OCI-LY1 (cell line): Measurements from ENCODE around the gene FER1L5.

ENCODE experiments used
- H2AFZ ChIP-seq: fragments of 200-600 bp; sonication (generic), shearing (Covaris generic); 2 replicates; pipeline ENCODE4 v1.6.0; 2014; ENCODE audit warnings: antibody characterized with exemption, mild to moderate bottlenecking, low read length
- H3F3A ChIP-seq: fragments of 200-600 bp; sonication (generic), shearing (Covaris generic); 2 replicates; pipeline ENCODE4 v1.6.0; 2014; ENCODE audit warnings: mild to moderate bottlenecking, antibody characterized with exemption, low read length, moderate library complexity; ENCODE audit not compliant: insufficient read depth
- H3K27ac ChIP-seq: fragments of 200-600 bp; sonication (generic); 2 replicates; pipeline ENCODE4 v1.5.1; 2014; ENCODE audit warnings: low read length, mixed run types, mild to moderate bottlenecking, low read depth; ENCODE audit not compliant: poor library complexity, severe bottlenecking
- H3K27me3 ChIP-seq: fragments of 200-600 bp; sonication (generic); 2 replicates; pipeline ENCODE4 v1.6.0; 2014; ENCODE audit warnings: antibody characterized with exemption, mild to moderate bottlenecking, low read length, moderate library complexity; ENCODE audit not compliant: insufficient read depth
- H3K36me3 ChIP-seq: fragments of 200-600 bp; sonication (generic); 2 replicates; pipeline ENCODE4 v1.6.1; 2014; ENCODE audit warnings: mild to moderate bottlenecking, antibody characterized with exemption, low read length, moderate library complexity, mixed read lengths; ENCODE audit not compliant: insufficient read depth
- H3K4me1 ChIP-seq: fragments of 200-600 bp; sonication (generic); 2 replicates; pipeline ENCODE4 v1.5.1; 2014; ENCODE audit warnings: mild to moderate bottlenecking, low read length, moderate library complexity; ENCODE audit not compliant: insufficient read depth, severe bottlenecking
- H3K4me2 ChIP-seq: fragments of 200-600 bp; sonication (generic), shearing (Covaris generic); 2 replicates; pipeline ENCODE4 v1.6.1; 2014; ENCODE audit warnings: low read length
- H3K4me3 ChIP-seq: fragments of 200-600 bp; sonication (generic); 2 replicates; pipeline ENCODE4 v1.5.1; 2014; ENCODE audit warnings: low read length, low read depth, mild to moderate bottlenecking, mixed read lengths; ENCODE audit not compliant: poor library complexity, severe bottlenecking
- H3K79me2 ChIP-seq: fragments of 200-600 bp; shearing (Covaris generic); 2 replicates; pipeline ENCODE4 v1.6.1; 2016; ENCODE audit warnings: mixed run types, low read length, mixed read lengths; ENCODE audit not compliant: insufficient read depth
- H3K9ac ChIP-seq: fragments of 200-600 bp; sonication (generic), shearing (Covaris generic); 2 replicates; pipeline ENCODE4 v1.6.1; 2014; ENCODE audit warnings: mild to moderate bottlenecking, low read length, mixed read lengths
- H3K9me2 ChIP-seq: fragments of 200-600 bp; sonication (generic), shearing (Covaris generic); 2 replicates; pipeline ENCODE4 v1.6.1; 2014; ENCODE audit warnings: low read depth, mild to moderate bottlenecking, low read length, mixed read lengths
- H3K9me3 ChIP-seq: fragments of 200-600 bp; shearing (Covaris generic); 2 replicates; pipeline ENCODE4 v1.6.1; 2014; ENCODE audit warnings: low read length, mixed read lengths
- H4K20me1 ChIP-seq: fragments of 200-600 bp; sonication (generic), shearing (Covaris generic); 2 replicates; pipeline ENCODE4 v1.6.0; 2016; ENCODE audit warnings: mild to moderate bottlenecking, low read length; ENCODE audit not compliant: insufficient read depth
- EZH2 ChIP-seq: fragments of 200-600 bp; sonication (generic), shearing (Covaris generic); IDR thresholded peaks from 2 replicates; pipeline ENCODE4 v1.8.0; 2017; ENCODE audit warnings: borderline replicate concordance, mixed run types, mild to moderate bottlenecking, antibody characterized with exemption, low read length, moderate library complexity, mixed read lengths
- TF ChIP-seq, protein P1 (sequence below): fragments of 200-600 bp; sonication (generic), shearing (Covaris generic); IDR thresholded peaks from 2 replicates; pipeline ENCODE4 v1.5.1; 2017; ENCODE audit warnings: mild to moderate bottlenecking, antibody characterized with exemption, low read length, moderate library complexity, mixed read lengths

Gene FER1L5

DNA sequence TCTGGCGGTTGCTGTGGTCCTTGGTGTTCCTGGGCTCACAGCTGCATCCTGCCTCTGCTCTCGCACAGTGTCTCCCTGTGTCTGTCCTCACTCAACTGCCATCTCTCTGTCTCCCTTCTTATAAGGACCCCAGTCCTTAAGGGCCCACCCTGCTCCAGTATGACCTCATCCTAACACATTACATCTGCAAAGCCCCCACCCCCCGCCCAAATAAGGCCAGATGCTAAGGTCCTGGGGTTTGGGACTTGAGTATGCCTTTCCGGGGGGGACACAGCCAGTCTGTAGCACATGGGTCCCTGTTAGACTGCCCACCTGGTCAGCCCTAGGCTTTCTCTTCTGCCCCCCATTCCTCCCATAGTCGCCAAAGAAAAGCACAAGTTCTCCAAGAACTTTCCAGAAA, 40.7 kb downstream of the FER1L5 start:
- H3K27me3 ChIP-seq = no peaks in the 10 kb centered on the region; the same call in 1 of the 2 replicates

DNA sequence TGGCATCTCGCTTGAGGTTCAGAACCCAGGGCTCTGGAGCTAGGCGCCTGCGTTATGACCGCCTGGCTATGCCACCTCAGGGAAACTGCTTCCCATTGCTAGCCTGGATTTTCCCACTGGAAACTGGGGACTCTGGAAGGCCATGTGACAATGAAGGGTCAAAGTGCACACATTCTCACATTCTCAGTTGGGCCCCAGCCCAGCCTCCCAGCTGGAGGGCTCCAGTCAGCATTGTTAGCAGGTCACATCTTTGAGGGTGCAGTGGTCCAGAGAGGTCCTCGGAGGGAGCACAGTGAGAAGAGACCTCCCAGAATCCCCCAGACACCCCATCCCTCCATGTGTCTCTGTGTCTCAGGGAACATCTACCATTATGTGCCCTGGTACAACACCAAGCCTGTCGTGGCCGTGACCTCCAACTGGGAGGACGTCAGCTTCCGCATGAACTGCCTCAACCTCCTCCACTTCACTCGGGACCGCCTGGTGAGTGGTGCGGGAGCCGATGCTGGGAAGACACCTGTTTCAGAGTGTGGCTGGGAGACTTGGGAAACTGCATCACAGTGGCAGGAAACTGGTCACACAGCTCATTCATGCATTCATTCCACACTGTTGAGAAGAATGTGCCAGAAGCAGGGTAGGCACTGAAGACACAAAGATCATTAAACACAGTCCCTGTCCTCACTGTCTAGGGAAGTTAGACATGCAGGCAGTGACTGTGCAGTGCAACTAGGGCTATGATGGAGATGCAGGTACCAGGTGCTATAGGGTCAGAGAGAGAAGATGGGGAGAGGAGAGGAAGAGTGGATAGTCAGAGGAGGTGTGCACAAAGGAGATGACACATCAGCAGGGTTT, 41.6 kb downstream of the FER1L5 start:
- H3K9ac ChIP-seq = no peak overlapping the region
- H3K27me3 ChIP-seq = no peaks in the 10 kb centered on the region; the same call in 1 of the 2 replicates
- no peak overlapping the region for H2AFZ ChIP-seq
- H3K4me1 ChIP-seq = no peaks in the 10 kb centered on the region
- no peaks in the 10 kb centered on the region for H3K9me3 ChIP-seq
- no peak overlapping the region for H3K4me3 ChIP-seq
- H3F3A ChIP-seq = no peaks in the 10 kb centered on the region
- no peaks in the 10 kb centered on the region for H3K79me2 ChIP-seq
- no peaks in the 10 kb centered on the region for H4K20me1 ChIP-seq
- TF ChIP-seq, protein P1, sequence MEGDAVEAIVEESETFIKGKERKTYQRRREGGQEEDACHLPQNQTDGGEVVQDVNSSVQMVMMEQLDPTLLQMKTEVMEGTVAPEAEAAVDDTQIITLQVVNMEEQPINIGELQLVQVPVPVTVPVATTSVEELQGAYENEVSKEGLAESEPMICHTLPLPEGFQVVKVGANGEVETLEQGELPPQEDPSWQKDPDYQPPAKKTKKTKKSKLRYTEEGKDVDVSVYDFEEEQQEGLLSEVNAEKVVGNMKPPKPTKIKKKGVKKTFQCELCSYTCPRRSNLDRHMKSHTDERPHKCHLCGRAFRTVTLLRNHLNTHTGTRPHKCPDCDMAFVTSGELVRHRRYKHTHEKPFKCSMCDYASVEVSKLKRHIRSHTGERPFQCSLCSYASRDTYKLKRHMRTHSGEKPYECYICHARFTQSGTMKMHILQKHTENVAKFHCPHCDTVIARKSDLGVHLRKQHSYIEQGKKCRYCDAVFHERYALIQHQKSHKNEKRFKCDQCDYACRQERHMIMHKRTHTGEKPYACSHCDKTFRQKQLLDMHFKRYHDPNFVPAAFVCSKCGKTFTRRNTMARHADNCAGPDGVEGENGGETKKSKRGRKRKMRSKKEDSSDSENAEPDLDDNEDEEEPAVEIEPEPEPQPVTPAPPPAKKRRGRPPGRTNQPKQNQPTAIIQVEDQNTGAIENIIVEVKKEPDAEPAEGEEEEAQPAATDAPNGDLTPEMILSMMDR = no peak
- TF ChIP-seq EZH2 = no peak
- no peak overlapping the region for H3K4me2 ChIP-seq
- H3K9me2 ChIP-seq = no peaks in the 10 kb centered on the region
- no peak overlapping the region for H3K27ac ChIP-seq
- H3K36me3 ChIP-seq = no peaks in the 10 kb centered on the region

More for the DNA sequence above, 40.7 kb downstream of the FER1L5 start:
- no peaks in the 10 kb centered on the region for H4K20me1 ChIP-seq
- H3K36me3 ChIP-seq = no peaks in the 10 kb centered on the region
- no peaks in the 10 kb centered on the region for H3K9me3 ChIP-seq
- no peaks in the 10 kb centered on the region for H3K79me2 ChIP-seq
- no peak overlapping the region for H3K27ac ChIP-seq
- H3K4me1 ChIP-seq = no peaks in the 10 kb centered on the region
- H2AFZ ChIP-seq = no peak overlapping the region
- TF ChIP-seq, protein P1 = no peak
- TF ChIP-seq EZH2 = no peak
- no peak overlapping the region for H3K4me3 ChIP-seq
- no peak overlapping the region for H3K9ac ChIP-seq
- no peak overlapping the region for H3K4me2 ChIP-seq
- H3F3A ChIP-seq = no peaks in the 10 kb centered on the region
- H3K9me2 ChIP-seq = no peaks in the 10 kb centered on the region

DNA sequence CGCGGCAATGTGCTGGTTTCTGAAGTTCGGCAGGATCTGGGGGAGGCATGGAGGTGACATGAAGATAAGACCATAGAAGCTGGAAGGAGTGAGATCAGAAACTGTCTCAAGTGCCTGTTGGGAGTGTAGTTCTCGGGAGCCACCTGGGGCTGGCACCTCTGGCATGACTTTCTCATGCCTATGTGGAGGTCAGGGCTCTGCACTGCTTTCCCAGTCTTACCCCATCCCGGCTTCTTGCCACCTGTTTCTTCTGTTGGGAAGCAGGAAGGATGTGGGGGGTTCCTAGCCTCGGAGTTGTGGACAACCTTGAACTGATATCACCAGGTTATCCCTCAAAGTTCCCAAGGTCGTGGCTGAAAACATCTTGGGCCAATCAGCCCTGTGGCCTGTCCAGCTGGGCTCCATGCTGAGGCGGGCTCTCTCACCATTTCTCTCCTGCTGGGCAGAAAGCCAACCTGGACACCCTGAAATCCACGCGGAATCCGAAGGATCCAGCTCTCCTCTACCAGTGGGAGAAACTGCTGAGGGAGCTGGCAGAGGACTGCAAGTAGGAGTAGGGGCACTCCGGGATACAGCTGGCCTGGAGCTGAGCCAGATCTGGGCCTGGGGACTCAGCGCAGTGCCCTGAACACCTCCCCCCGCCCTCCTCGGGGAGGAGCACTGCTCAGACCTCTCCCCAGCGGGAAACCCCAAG, 42.5 kb downstream of the FER1L5 start:
- no peaks in the 10 kb centered on the region for H4K20me1 ChIP-seq
- no peaks in the 10 kb centered on the region for H3K9me3 ChIP-seq
- TF ChIP-seq, protein P1 = no peak
- no peak for TF ChIP-seq EZH2
- no peaks in the 10 kb centered on the region for H3K9me2 ChIP-seq
- H3K9ac ChIP-seq = no peak overlapping the region
- H3K27me3 ChIP-seq = no peaks in the 10 kb centered on the region; the same call in 1 of the 2 replicates
- H3K36me3 ChIP-seq = no peaks in the 10 kb centered on the region
- H3K27ac ChIP-seq = no peak overlapping the region
- no peaks in the 10 kb centered on the region for H3K79me2 ChIP-seq
- H3F3A ChIP-seq = no peaks in the 10 kb centered on the region
- H3K4me2 ChIP-seq = no peak overlapping the region
- no peak overlapping the region for H2AFZ ChIP-seq
- no peak overlapping the region for H3K4me3 ChIP-seq
- no peaks in the 10 kb centered on the region for H3K4me1 ChIP-seq
